ENCODE measurements around the gene COTL1. TPM values are rescaled to one million over a fixed set of nuclear protein-coding genes. Genes with fewer than 3 reads are reported as not detected.

COTL1 gene
- total and polyA plus RNA-seq, 9 of the 15 experiments (the other 6 are each of a cell fraction or from before 2014, with no cell fraction given) = 27.7 to 185 (median 72.5) TPM

GRCh38 chr16:84537491-84538151 lies 80.3 kb downstream of the COTL1 start (continued):
- no peak for TF ChIP-seq CAMTA2 (CRISPR knock-in tag; conservative IDR thresholded peaks at IDR 0.05)
- TF ChIP-seq SNIP1 (IDR thresholded peaks at IDR 0.05; ENCODE audit: low read depth) = no peak
- TF ChIP-seq MAFK (IDR thresholded peaks at IDR 0.05; ENCODE audit: low read length) = peak; percentile 48; the same call in 1 of the 2 replicates
- TF ChIP-seq ESRRA (IDR thresholded peaks at IDR 0.05; ENCODE audit: borderline replicate concordance, low read depth) = no peak
- TF ChIP-seq, protein P1, sequence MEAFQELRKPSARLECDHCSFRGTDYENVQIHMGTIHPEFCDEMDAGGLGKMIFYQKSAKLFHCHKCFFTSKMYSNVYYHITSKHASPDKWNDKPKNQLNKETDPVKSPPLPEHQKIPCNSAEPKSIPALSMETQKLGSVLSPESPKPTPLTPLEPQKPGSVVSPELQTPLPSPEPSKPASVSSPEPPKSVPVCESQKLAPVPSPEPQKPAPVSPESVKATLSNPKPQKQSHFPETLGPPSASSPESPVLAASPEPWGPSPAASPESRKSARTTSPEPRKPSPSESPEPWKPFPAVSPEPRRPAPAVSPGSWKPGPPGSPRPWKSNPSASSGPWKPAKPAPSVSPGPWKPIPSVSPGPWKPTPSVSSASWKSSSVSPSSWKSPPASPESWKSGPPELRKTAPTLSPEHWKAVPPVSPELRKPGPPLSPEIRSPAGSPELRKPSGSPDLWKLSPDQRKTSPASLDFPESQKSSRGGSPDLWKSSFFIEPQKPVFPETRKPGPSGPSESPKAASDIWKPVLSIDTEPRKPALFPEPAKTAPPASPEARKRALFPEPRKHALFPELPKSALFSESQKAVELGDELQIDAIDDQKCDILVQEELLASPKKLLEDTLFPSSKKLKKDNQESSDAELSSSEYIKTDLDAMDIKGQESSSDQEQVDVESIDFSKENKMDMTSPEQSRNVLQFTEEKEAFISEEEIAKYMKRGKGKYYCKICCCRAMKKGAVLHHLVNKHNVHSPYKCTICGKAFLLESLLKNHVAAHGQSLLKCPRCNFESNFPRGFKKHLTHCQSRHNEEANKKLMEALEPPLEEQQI (IDR thresholded peaks at IDR 0.05) = peak; percentile 11; the same call in 1 of the 2 replicates
- peak in 1 of 2 experiments; percentile 71; a peak in 1 of 4 replicates for TF ChIP-seq MAZ (CRISPR knock-in tag; conservative IDR thresholded peaks at IDR 0.05 in 1 of 2, IDR thresholded peaks at IDR 0.05 in 1 of 2)
- no peak for TF ChIP-seq MCM5 (IDR thresholded peaks at IDR 0.05; ENCODE audit: low read depth)
- TF ChIP-seq ASH1L (IDR thresholded peaks at IDR 0.05; ENCODE audit: borderline replicate concordance, low read depth, partially characterized antibody) = no peak
- TF ChIP-seq SPI1 (IDR thresholded peaks at IDR 0.05; ENCODE audit: borderline replicate concordance, low read depth, low read length) = peak; percentile 66; the same call in 1 of the 2 replicates
- TF ChIP-seq SOX6 (IDR thresholded peaks at IDR 0.05) = peak; percentile 96
- TF ChIP-seq ZNF274 (IDR thresholded peaks at IDR 0.05; ENCODE audit: borderline replicate concordance, low read depth, low read length) = no peak
- TF ChIP-seq ZNF507 (tag; conservative IDR thresholded peaks at IDR 0.05) = no peak
- no peak for TF ChIP-seq THRAP3 (IDR thresholded peaks at IDR 0.05; ENCODE audit: borderline replicate concordance)
- TF ChIP-seq TRIM28 (IDR thresholded peaks at IDR 0.05) = no peak; the same call in 1 of the 2 replicates
- peak; percentile 39; the same call in 1 of the 2 replicates for TF ChIP-seq CREB1 (IDR thresholded peaks at IDR 0.05)
- no peak for TF ChIP-seq CREB1 (CRISPR knock-in tag; IDR thresholded peaks at IDR 0.05)
- no peak for TF ChIP-seq PHF21A (IDR thresholded peaks at IDR 0.05; ENCODE audit: borderline replicate concordance, low read depth)
- TF ChIP-seq THAP7 (CRISPR knock-in tag; IDR thresholded peaks at IDR 0.05) = no peak
- peak; percentile 95 for TF ChIP-seq ETV1 (tag; conservative IDR thresholded peaks at IDR 0.05; ENCODE audit: low read depth)
- no peak for TF ChIP-seq HNRNPK (IDR thresholded peaks at IDR 0.05; ENCODE audit: low read depth, low read length, poor library complexity, severe bottlenecking)
- TF ChIP-seq ZNF133 (CRISPR knock-in tag; IDR thresholded peaks at IDR 0.05) = no peak
- no peak for TF ChIP-seq SP2 (IDR thresholded peaks at IDR 0.05; ENCODE audit: extremely low read depth, low read depth, low read length, poor library complexity, severe bottlenecking)
- TF ChIP-seq E2F5 (CRISPR knock-in tag; IDR thresholded peaks at IDR 0.05) = no peak
- TF ChIP-seq KDM4B (IDR thresholded peaks at IDR 0.05; ENCODE audit: borderline replicate concordance in 2 of 2, low read depth in 1 of 2) = no peak

Measured in K562 (cell line).